Myocyte (in vitro differentiated cells): ENCODE data around the gene SLC24A3. TPM values are rescaled to one million over a fixed set of nuclear protein-coding genes. Genes with fewer than 3 reads are reported as not detected.

Experiments used
- DNase-seq: peaks from one replicate; pipeline ENCODE4 v3.0.0-alpha.2; 2012; ENCODE audit warnings: low read depth
- polyA plus RNA-seq: library from polyadenylated mRNA; unstranded; fragments of >200 nt; gene quantifications from one replicate; pipeline ENCODE4 v1.2.1, GENCODE V29; 2012; ENCODE audit warnings: missing spikeins
- total RNA-seq: library from RNA; depleted of rRNA; stranded (reverse); fragments of >200 nt; gene quantifications from 2 replicates; pipeline ENCODE4 v1.2.3, GENCODE V29; 2014

SLC24A3 gene
- 0.03 and 0.16 TPM in 2 replicates for total RNA-seq
- polyA plus RNA-seq: 0.01 TPM

GRCh38 chr20:19212469-19212815 lies at the start of gene SLC24A3:
Gene SLC24A3 (plus strand): TSS chr20:19212642.
- no peak for DNase-seq

DNA sequence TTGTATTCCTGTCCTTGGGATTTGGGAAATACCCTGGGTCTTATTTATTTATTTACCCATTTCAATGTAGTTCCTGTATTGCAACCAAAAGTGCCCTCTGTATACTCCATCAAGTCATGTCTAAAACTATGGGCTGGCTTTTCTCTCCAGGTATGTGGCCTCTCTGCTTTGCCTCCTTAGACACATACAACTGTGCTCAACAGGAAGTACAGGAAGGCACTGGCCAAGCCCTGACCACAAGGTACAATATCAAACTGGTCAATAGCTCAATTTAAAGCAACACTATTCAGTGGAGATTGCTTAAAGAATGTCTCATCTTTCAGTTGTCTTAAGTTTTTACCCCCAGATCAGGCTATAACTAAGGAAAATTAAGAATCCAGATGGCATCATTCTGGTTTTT lies 42.3 kb upstream of the SLC24A3 start:
- no peak for DNase-seq

DNA sequence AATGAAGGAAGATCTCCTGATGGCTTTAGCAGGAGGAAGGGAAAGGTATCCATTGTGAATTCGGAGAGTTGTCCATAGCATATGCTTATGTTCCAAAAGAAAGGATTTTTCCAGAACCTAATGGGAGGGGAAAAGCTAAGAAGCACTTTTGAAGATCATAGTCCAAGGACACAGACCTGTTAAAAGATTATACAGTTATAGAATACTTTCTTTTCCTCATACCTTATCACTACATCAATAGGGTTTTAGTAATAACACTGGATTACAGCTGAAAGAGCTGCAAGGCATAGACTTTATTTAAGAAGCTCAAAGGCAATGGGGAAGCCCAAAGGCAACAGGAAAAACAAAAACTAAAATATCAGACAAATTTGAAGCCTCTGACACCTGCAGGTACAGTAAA lies 39.8 kb upstream of the SLC24A3 start:
- no peak for DNase-seq

DNA sequence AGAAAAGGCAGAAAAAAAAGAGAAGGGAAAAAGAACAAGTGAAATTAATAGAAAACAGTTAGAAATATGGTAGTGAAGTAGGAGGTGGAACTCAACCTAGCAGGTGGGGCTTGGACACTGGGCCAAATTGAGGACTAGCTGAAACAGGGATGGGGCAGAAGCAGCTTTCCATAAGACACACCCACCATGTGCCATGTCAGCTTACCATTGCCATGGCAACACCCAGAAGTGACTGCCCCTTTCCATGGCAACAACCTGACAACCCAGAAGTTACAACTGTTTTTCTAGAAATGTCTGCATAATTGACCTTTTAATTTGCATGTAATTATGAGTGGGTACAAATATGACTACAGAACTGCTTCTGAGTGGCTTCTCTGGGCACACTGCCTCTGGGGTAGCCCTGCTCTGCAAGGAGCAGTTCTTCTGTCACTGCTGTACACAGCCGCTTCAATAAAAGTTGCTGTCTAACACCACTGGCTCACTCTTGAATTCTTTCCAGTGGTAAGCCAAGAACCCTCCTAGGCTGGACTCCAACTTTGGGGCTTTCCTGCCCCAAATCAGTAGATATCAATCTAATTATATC lies 35.9 kb upstream of the SLC24A3 start:
- no peak for DNase-seq

- DNase-seq: no peak
These were observed 30.9 kb upstream of the SLC24A3 start for GRCh38 chr20:19181552-19181951.

- no peak for DNase-seq
These were observed 27.4 kb upstream of the SLC24A3 start for GRCh38 chr20:19185083-19185482.

- no peak for DNase-seq
These were observed 19.1 kb upstream of the SLC24A3 start for GRCh38 chr20:19193349-19193748.

GRCh38 chr20:19205981-19206396 lies 6.5 kb upstream of the SLC24A3 start:
- peak; percentile 39 for DNase-seq

DNA sequence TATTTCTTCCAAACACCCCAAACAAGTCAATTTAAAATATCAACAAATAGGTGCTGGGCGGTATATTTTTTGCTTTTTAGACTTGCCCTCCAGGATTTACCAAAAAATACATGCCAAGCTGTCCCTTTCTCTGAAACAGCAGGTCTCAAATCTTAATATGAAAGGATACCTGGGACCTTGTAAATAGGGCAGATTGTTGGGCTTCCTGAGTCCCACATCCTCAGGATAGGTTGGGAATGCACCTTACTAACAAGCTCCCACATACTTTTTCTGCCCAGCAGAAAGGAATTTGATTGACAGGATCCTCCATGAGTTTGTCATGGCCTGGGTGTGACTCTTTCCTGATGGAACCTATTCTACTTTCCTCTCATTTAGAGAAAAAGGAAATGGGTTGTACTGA lies 4.9 kb upstream of the SLC24A3 start:
- no peak for DNase-seq

GRCh38 chr20:19210391-19211155 lies 1.9 kb upstream of the SLC24A3 start:
- DNase-seq: no peak

- DNase-seq: no peak
These were observed 1.2 kb upstream of the SLC24A3 start for GRCh38 chr20:19211252-19211651.

- DNase-seq: no peak
These were observed 577 bp upstream of the SLC24A3 start for GRCh38 chr20:19211661-19212468.

DNA sequence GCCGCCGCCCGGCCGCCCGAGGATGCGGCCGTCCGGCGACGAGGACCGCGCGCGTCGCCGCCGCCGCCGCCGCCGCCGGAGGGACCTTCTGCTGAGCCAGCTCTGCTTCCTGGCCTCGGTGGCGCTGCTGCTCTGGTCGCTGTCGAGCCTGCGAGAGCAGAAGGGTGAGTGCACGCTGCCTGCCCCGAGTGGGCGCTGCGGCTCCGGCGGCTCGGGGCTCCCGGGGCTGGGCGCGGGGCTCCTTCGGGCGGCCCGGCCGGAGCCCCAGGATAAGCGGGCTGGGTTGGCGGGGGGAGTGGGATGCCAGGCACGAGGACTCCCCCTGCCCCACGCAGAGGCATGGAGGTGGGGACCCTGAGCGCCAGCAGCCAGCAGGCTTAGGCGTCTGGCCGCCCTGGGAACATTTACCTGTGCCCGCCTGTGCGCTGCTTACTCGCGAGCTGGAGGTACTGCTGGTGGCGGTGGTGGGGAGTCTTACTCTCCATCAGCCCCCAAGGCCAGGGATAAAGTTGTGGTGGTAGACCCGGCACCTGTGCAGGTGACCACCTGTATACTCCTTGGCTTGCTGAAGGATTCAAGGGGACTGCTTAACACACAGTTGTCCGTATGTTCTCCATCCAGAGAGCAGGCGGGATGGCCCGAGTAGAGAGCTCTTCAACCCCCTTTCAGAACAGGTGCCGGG lies 520 bp downstream of the SLC24A3 start:
- DNase-seq: no peak

- no peak for DNase-seq
These were observed 1.6 kb downstream of the SLC24A3 start for GRCh38 chr20:19213946-19214490.

- no peak for DNase-seq
These were observed 6.0 kb downstream of the SLC24A3 start for GRCh38 chr20:19218411-19218810.

DNA sequence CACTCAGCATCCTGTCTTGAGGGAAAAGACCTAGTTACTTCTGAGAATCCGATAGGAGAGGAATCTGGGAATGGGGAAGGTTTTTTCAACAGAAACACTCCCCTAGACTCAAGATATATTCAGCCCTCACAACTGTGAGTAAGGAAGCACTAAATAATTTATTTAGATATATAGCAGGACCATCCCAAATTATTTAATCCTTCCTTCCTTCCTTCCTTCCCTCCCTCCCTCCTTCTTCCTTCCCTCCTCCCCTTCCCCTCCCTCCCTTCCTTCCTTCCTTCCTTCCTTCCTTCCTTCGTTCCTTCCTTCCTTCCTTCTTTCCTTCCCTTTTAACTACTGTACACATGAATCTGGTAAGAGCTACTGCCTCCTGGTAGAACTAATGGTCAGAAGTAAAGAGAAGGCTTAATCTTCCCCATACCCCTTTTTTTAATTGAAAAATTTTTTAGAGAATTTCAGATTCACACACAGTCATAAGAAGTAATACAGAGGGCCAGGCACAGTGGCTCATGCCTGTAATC lies 10.1 kb downstream of the SLC24A3 start:
- DNase-seq: no peak

DNA sequence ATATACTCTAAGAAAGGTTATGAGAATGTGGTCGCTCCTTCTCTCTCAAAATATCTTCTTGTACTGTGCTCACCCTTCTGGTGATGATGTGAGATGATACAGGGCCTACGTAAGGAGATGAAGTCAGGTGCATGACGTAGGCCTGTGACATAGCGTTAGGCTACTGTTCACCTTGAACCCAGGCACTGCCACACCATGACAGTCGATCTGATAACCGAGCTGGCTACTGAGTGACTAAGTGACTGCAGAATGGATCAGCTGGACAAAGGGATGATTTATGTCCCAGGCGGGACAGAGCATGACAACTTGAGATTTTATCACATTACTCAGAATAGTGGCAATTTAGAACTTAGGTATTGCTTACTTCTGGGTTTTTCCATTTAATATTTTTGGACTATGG lies 11.2 kb downstream of the SLC24A3 start:
- no peak for DNase-seq

DNA sequence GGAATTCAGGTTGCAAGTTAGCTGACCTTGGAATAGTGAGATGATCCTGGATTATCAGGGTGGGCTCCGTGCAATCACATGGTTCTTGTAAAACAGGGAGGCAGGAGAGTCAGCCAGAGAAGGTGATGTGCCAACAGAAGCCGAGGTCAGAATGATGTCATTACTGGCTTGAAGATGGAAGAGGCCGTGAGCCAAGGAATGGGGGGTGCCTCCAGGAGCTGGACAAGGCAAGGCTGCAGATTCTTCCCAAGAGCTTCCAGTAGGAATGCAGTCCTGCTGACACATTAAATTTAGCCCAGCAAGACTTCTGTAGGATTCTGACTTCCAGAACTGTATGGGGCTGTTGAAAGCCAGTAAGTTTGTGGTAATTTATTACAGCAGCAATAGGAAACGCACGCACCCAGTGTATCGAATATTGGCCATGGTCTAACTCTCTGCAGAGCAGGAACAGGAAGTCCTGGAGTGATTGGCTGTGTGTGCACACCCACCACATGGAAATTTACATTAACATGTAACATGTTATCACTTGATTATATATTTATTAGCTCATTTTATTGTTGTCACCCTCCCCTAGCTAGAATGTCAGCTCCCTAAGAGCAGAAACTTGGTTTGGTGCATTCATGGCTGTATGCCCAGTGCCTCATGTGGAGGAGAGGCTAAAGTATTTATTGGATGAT lies 19.1 kb downstream of the SLC24A3 start:
- no peak for DNase-seq

- no peak for DNase-seq
These were observed 20.8 kb downstream of the SLC24A3 start for GRCh38 chr20:19232997-19233794.
